Activated gamma-delta T cell treated with anti-CD3 and anti-CD28 coated beads, Interleukin-2, amount 50 U/mL, for 16 hours (primary cell): ENCODE measurements around the gene ZFHX3.
"Not testable (repeated sequence)": the region's sequence is repeated elsewhere in the genome, so short reads cannot be mapped to it uniquely, and the experiment has no call there.

Source experiments
- DNase-seq: peaks from one replicate; pipeline ENCODE4 v3.0.0-alpha.2; 2020; ENCODE audit warnings: low read depth

ZFHX3 gene

DNA sequence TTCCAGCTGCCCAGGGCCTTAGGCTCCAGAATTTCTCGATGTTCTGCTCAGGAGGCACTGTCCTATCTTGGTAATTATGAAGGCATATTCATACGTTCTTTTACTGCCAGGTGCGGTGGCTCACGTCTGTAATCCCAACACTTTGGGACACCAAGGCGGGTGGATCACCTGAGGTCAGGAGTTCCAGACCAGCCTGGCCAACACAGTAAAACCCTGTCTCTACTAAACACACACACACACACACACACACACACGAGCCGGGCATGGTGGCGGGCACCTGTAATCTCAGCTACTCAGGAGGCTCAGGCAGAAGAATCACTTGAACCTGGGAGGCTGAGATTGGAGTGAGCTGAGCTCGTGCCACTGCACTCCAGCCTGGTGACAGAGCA, 52.1 kb downstream of the ZFHX3 start:
- not testable (repeated sequence) for DNase-seq

GRCh38 chr16:72995151-72995881, 52.6 kb downstream of the ZFHX3 start:
- no peak for DNase-seq

DNA sequence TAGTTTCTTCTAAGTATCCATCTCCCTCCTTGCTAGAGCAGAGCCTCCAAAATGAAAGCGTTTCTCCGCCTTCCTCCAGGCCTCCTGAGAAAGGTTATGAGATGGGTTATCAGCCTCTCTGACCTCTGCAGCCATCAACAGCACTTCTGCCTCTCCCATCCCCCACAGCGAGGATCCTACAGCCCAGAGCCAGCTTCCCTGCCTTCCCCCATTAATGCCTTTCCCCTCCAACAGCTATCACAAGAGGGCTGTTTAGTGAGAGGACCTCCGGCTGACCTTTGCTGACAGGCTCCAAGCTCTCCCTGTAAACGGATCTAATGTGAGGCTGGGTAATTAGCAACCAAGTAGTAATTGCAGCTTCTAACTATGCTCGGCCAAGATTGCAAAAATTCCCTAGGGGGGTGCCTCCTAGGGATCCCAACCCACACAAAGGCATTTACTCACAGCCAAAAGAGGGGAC, 55.8 kb downstream of the ZFHX3 start:
- no peak for DNase-seq

GRCh38 chr16:72991644-72992043, 56.3 kb downstream of the ZFHX3 start:
- DNase-seq: no peak

DNA sequence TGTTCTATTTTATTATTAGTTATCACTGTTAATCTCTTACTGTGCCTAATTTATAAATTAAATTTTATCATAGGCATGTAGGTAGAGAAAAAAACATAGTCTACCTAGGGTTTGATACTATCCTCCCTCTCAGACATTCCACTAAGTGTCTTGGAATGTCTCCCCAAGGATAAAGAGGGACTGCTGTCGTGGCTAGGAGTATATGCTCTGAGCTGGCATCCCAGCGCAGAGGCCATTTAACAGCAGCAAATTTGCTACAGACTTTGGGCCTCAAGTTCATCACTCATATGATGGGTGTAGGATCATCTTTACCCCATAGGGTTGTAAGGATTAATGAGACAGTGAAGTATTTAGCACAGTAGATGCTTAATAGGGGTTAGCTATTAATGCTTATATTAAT, 56.7 kb downstream of the ZFHX3 start:
- no peak for DNase-seq

GRCh38 chr16:72990571-72990970, 57.4 kb downstream of the ZFHX3 start:
- DNase-seq: no peak

DNA sequence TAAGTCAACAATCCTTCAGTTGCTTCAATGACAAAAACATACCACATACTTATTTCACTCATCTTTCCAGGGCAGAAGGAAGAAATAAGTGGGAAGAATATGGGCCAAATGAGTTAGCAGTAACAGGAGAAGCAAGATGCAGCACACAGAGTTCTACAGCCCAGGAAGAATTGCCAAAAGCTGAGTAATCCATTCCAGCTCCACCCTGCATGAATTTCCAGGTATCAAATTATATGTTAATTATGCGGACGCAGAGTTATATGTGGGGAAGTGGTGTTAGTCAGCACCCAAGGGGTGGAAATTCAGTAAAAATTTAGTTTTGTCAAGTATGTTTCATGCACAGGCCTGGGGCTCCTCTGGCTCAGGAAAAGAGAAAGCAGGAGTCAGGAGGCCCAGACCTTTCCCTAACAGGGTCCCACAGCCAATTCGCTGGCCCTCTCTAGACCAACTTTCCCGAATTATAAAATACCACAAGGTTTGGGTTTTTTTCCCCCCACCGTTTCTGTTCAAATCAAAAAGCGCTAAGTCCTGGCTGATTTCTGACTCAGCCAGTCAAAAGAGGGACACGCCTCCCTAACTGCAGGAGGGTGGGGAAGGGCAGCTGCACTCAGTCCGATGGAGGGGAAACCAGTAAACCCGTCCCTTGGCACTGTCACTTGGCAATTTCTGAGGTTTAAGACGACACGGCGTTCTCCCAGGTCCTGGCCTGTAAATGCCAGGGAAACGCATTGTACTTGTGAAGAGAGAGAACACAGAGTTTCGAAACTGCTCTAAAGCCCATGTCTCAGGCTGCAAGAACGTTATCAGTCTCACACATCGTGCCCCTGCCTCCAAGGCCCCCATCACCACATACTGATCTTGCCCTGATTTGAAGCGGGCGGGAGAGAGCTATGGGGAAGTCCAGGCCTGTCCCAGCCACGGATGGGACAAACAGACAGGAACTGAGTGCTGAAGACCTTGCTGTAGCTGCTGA, 58.1 kb downstream of the ZFHX3 start:
- DNase-seq: no peak

DNA sequence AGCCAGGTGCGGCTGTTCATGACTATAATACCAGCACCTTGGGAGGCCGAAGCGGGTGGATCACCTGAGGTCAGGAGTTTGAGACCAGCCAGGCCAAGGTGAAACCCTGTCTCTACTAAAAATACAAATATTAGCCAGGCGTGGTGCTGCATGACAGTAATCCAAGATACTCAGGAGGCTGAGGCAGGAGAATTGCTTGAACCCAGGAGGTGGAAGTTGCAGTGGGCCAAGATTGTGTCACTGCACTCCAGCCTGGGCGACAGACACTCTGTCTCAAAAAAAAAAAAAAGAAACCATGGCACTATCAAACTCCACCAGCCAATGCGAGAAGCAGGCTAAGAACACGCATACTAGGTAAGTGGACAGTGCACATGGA, 58.7 kb downstream of the ZFHX3 start:
- not testable (repeated sequence) for DNase-seq

- no peak for DNase-seq
Measured at GRCh38 chr16:72988569-72988968, 59.4 kb downstream of the ZFHX3 start.

DNA sequence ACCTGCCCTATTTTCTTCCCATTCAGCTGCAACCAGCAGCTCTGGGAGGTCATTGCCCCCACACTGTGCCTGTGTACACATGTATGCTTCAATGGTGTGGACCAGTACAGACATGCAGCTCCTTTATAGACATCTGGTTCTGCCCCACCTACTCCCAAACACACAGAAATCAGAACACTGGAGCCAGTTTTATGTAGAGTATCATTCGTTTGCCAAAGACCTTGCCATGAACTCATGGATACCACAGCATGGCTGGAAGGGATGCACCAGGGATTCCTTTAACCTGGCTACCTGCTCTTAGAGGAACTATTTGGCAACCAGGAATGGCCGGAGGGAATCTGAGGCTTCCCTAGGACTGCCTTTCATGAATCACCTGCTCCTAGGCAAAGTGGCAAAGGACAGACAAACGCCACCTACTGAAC, 60.4 kb downstream of the ZFHX3 start:
- DNase-seq: no peak

DNA sequence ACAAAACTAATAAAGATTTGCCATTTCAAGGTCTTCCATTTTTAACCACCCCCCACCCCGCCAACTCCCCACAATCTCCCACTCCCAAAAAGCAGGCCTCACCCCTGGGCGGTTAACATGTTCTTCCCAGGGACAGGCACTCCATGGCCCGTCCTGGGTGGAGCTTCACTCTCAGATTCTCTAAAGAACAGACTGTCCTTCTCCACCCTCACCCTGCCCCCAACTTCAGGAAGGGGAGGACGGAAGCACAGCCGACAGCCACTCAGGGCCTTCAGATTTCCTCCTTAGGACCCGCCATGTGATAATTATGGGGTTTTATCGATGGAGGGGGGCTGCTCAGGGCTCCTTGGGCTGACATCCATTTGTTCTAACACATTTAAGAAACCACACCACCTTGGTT, 61.9 kb downstream of the ZFHX3 start:
- no peak for DNase-seq

GRCh38 chr16:72985148-72985941, 62.6 kb downstream of the ZFHX3 start:
- DNase-seq: no peak

DNA sequence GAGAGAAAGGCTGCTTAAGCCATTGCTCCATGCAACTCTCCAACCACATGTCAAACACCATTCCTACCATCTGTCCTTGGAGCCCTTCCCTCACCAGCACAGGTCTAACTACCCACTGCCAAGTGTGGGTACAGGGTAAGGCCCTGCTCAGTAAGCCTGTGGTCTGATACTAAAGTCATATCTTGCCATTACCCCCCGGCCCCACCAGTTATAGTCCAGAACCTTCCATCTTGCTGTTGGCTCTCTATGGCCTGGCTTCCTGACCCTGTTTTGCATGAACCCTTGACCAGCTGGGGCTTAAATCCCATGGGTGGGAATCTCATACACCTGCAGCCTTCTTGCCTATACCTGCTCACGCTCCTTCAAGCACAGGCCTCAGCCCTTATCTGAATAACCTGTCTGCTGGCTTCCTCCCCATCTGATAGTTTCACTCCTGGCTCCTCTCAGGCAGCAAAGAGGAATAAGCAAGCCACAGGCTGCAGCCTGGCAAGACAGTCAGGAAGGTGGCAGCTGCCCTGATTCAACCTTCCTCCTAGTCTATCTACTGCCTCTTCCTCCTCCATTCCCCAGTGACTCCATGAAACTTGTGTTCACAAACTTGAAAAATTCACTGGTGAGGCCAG, 64.1 kb downstream of the ZFHX3 start:
- DNase-seq: no peak

- no peak for DNase-seq
Measured at GRCh38 chr16:72983241-72983640, 64.7 kb downstream of the ZFHX3 start.

GRCh38 chr16:72979974-72980373, 68.0 kb downstream of the ZFHX3 start:
- no peak for DNase-seq

GRCh38 chr16:72978212-72978611, 69.7 kb downstream of the ZFHX3 start:
- no peak for DNase-seq

- DNase-seq: no peak
Measured at GRCh38 chr16:72977127-72977526, 70.8 kb downstream of the ZFHX3 start.

GRCh38 chr16:72976438-72977064, 71.4 kb downstream of the ZFHX3 start:
- DNase-seq: no peak

- DNase-seq: no peak
Measured at GRCh38 chr16:72975809-72976437, 72.0 kb downstream of the ZFHX3 start.

- no peak for DNase-seq
Measured at GRCh38 chr16:72974142-72974769, 73.7 kb downstream of the ZFHX3 start.
